Measurements from ENCODE around the gene HDAC1.

Gene HDAC1

GRCh38 chr1:32318127-32318869 is 26.4 kb downstream of the HDAC1 start:
- no peak overlapping the region for H3K4me3 ChIP-seq (ENCODE audit: low read depth, low read length)
- TF ChIP-seq, protein P1, sequence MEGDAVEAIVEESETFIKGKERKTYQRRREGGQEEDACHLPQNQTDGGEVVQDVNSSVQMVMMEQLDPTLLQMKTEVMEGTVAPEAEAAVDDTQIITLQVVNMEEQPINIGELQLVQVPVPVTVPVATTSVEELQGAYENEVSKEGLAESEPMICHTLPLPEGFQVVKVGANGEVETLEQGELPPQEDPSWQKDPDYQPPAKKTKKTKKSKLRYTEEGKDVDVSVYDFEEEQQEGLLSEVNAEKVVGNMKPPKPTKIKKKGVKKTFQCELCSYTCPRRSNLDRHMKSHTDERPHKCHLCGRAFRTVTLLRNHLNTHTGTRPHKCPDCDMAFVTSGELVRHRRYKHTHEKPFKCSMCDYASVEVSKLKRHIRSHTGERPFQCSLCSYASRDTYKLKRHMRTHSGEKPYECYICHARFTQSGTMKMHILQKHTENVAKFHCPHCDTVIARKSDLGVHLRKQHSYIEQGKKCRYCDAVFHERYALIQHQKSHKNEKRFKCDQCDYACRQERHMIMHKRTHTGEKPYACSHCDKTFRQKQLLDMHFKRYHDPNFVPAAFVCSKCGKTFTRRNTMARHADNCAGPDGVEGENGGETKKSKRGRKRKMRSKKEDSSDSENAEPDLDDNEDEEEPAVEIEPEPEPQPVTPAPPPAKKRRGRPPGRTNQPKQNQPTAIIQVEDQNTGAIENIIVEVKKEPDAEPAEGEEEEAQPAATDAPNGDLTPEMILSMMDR (IDR thresholded peaks at IDR 0.05; ENCODE audit: low read depth, low read length), result no peak

- TF ChIP-seq, protein P1 (IDR thresholded peaks at IDR 0.05; ENCODE audit: low read depth, low read length), result no peak
- no peak overlapping the region for H3K4me3 ChIP-seq (ENCODE audit: low read depth, low read length)
Observed at GRCh38 chr1:32321712-32322291, 29.9 kb downstream of the HDAC1 start.

DNA sequence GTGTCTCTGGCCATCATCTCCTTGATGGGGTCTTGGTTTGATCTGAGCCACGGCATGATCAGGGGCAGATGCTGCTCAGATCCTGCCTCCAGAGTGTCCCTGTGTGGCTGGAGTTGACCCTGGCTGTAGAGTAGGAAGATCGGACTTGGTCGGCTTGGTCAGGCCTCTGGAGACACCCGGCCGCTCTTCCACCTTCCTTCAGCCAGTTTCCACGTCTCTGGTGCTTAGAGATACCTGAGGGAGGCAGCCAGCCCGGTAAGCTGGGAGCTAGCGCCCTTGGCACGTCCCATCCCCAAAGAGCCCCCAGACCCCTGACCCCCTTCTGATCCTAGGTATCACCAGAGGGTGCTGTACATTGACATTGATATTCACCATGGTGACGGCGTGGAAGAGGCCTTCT is 35.3 kb downstream of the HDAC1 start:
- TF ChIP-seq, protein P1 (IDR thresholded peaks at IDR 0.05; ENCODE audit: low read depth, low read length), result no peak
- no peak overlapping the region for H3K4me3 ChIP-seq (ENCODE audit: low read depth, low read length)

GRCh38 chr1:32329931-32330466 is 38.1 kb downstream of the HDAC1 start:
- no peak overlapping the region for H3K4me3 ChIP-seq (ENCODE audit: low read depth, low read length)
- TF ChIP-seq, protein P1 (IDR thresholded peaks at IDR 0.05; ENCODE audit: low read depth, low read length), result no peak

DNA sequence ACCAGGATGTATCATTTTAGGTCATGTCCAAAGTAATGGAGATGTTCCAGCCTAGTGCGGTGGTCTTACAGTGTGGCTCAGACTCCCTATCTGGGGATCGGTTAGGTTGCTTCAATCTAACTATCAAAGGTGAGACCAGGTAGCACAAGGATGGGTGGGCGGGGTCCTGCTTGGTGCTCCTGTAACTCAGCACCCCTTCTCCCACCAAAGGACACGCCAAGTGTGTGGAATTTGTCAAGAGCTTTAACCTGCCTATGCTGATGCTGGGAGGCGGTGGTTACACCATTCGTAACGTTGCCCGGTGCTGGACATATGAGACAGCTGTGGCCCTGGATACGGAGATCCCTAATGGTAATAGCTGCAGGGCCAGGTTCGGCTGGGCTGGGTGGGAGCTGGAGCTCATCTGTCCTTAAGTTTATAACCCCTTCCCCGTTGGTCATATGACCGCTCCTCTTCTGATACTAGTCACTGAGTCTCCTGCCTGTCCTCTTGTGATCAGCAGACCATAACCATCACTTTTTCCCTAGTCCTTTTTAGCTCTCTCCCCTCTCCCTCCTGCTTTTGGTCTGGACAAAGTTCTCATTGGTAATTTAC is 38.8 kb downstream of the HDAC1 start:
- H3K4me3 ChIP-seq (ENCODE audit: low read depth, low read length), result no peak overlapping the region
- TF ChIP-seq, protein P1 (IDR thresholded peaks at IDR 0.05; ENCODE audit: low read depth, low read length), result no peak

DNA sequence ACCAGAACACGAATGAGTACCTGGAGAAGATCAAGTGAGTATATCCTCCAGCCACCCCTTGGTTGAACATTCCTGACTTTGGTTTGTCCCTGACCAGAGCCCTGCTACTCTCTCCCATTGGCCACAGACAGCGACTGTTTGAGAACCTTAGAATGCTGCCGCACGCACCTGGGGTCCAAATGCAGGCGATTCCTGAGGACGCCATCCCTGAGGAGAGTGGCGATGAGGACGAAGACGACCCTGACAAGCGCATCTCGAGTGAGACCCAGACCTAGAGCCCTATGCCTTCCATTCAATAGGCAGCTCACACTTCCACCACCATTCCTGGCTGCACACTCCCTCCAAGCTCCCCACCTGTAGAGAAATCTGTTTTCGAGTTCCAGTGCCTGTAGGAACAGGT is 39.7 kb downstream of the HDAC1 start:
- TF ChIP-seq, protein P1 (IDR thresholded peaks at IDR 0.05; ENCODE audit: low read depth, low read length), result no peak
- H3K4me3 ChIP-seq (ENCODE audit: low read depth, low read length), result no peak overlapping the region
